H9 (cell line): Measurements from ENCODE around the gene HSD11B1L. TPM values are rescaled to one million over a fixed set of nuclear protein-coding genes. Genes with fewer than 3 reads are reported as not detected.

Experiments
- DNase-seq: peaks from one replicate; pipeline ENCODE4 v3.0.0-alpha.2; 2017
- H2AFZ ChIP-seq: one replicate; pipeline ENCODE4 v1.6.1; 2013; ENCODE audit warnings: mild to moderate bottlenecking, low read length, control low read depth, moderate library complexity
- H2AK5ac ChIP-seq: 2 replicates; pipeline ENCODE4 v1.6.1; 2013; ENCODE audit warnings: low read length, control low read depth, mixed read lengths; ENCODE audit not compliant: insufficient read length
- H2BK120ac ChIP-seq: one replicate; pipeline ENCODE4 v1.6.1; 2013; ENCODE audit warnings: low read depth, mild to moderate bottlenecking, low read length, control low read depth, inconsistent platforms; ENCODE audit not compliant: poor library complexity, severe bottlenecking
- H2BK12ac ChIP-seq: 2 replicates; pipeline ENCODE4 v1.6.1; 2013; ENCODE audit warnings: low read length, control low read depth, mixed read lengths, low read depth; ENCODE audit not compliant: insufficient read length
- H2BK15ac ChIP-seq: 2 replicates; pipeline ENCODE4 v1.6.1; 2013; ENCODE audit warnings: low read depth, low read length, control low read depth
- H2BK20ac ChIP-seq: one replicate; pipeline ENCODE4 v1.6.1; 2013; ENCODE audit warnings: low read depth, mild to moderate bottlenecking, low read length, control low read depth, inconsistent platforms; ENCODE audit not compliant: poor library complexity, severe bottlenecking
- H2BK5ac ChIP-seq: 2 replicates; pipeline ENCODE4 v1.6.1; 2013; ENCODE audit warnings: low read length, control low read depth, mixed read lengths; ENCODE audit not compliant: insufficient read length
- H3K14ac ChIP-seq: 2 replicates; pipeline ENCODE4 v1.6.1; 2013; ENCODE audit warnings: low read length, control low read depth; ENCODE audit not compliant: insufficient read depth
- H3K18ac ChIP-seq: 2 replicates; pipeline ENCODE4 v1.6.1; 2013; ENCODE audit warnings: low read depth, mild to moderate bottlenecking, mixed read lengths, low read length, control low read depth; ENCODE audit not compliant: insufficient read length
- H3K23ac ChIP-seq: 2 replicates; pipeline ENCODE4 v1.6.1; 2013; ENCODE audit warnings: low read length, control low read depth, mixed read lengths, low read depth; ENCODE audit not compliant: insufficient read length
- H3K23me2 ChIP-seq: 2 replicates; pipeline ENCODE4 v1.6.1; 2013; ENCODE audit warnings: low read depth, mild to moderate bottlenecking, mixed read lengths, low read length, control low read depth; ENCODE audit not compliant: insufficient read length, poor library complexity, severe bottlenecking
- H3K27ac ChIP-seq: 2 replicates; pipeline ENCODE4 v1.5.1; 2013; ENCODE audit warnings: low read length, control low read depth, mixed read lengths, low read depth; ENCODE audit not compliant: insufficient read length
- H3K27me3 ChIP-seq: 2 replicates; pipeline ENCODE4 v1.6.1; 2013; ENCODE audit warnings: low read length, control low read depth, inconsistent platforms; ENCODE audit not compliant: insufficient read depth
- H3K4ac ChIP-seq: 2 replicates; pipeline ENCODE4 v1.6.1; 2013; ENCODE audit warnings: low read depth, mild to moderate bottlenecking, control low read depth, inconsistent platforms, low read length, moderate library complexity
- H3K4me1 ChIP-seq: 2 replicates; pipeline ENCODE4 v1.6.1; 2013; ENCODE audit warnings: low read length, control low read depth, inconsistent platforms; ENCODE audit not compliant: insufficient read depth
- H3K4me2 ChIP-seq: 2 replicates; pipeline ENCODE4 v1.6.1; 2013; ENCODE audit warnings: low read length, control low read depth, mixed read lengths; ENCODE audit not compliant: insufficient read length, insufficient read depth
- H3K56ac ChIP-seq: 2 replicates; pipeline ENCODE4 v1.6.1; 2013; ENCODE audit warnings: low read depth, mild to moderate bottlenecking, mixed read lengths, low read length, control low read depth; ENCODE audit not compliant: insufficient read length
- H3K79me1 ChIP-seq: 2 replicates; pipeline ENCODE4 v1.6.1; 2013; ENCODE audit warnings: low read depth, mild to moderate bottlenecking, moderate library complexity, low read length, control low read depth, inconsistent platforms; ENCODE audit not compliant: insufficient read depth, poor library complexity, severe bottlenecking
- H3K79me2 ChIP-seq: 2 replicates; pipeline ENCODE4 v1.6.1; 2013; ENCODE audit warnings: low read length, control low read depth, inconsistent platforms; ENCODE audit not compliant: insufficient read depth
- H3K9ac ChIP-seq: 2 replicates; pipeline ENCODE4 v1.6.1; 2013; ENCODE audit warnings: low read length, control low read depth, mixed read lengths; ENCODE audit not compliant: insufficient read length; ENCODE audit errors: extremely low read depth
- H3K9me3 ChIP-seq: one replicate; pipeline ENCODE4 v1.6.1; 2013; ENCODE audit warnings: low read depth, low read length, inconsistent platforms; ENCODE audit not compliant: control insufficient read depth
- H3T11ph ChIP-seq: one replicate; pipeline ENCODE4 v1.6.1; 2013; ENCODE audit warnings: mild to moderate bottlenecking, low read length, control low read depth, inconsistent platforms
- H4K20me1 ChIP-seq: one replicate; pipeline ENCODE4 v1.6.1; 2013; ENCODE audit not compliant: control insufficient read depth, insufficient read length, insufficient read depth
- H4K5ac ChIP-seq: 2 replicates; pipeline ENCODE4 v1.6.1; 2013; ENCODE audit warnings: low read depth, mild to moderate bottlenecking, mixed read lengths, low read length, control low read depth; ENCODE audit not compliant: insufficient read length
- H4K8ac ChIP-seq: replicated peaks from 2 replicates; pipeline ENCODE4 v1.6.1; 2013; ENCODE audit warnings: low read length, control low read depth, mixed read lengths, low read depth; ENCODE audit not compliant: insufficient read length
- H4K91ac ChIP-seq: 2 replicates; pipeline ENCODE4 v1.6.1; 2013; ENCODE audit warnings: low read depth, mild to moderate bottlenecking, moderate library complexity, mixed read lengths, low read length, control low read depth; ENCODE audit not compliant: insufficient read length
- H3K27ac Mint-ChIP-seq, 3 experiments: 2 replicates in 2 of 3; 3 replicates in 1 of 3; pipeline ENCODE4 v1.8.0; 2020 to 2021; ENCODE audit warnings: mixed read lengths in 3 of 3, mild to moderate bottlenecking in 1 of 3, moderate library complexity in 1 of 3
- H3K27me3 Mint-ChIP-seq: 2 replicates; pipeline ENCODE4 v1.8.0; 2021; ENCODE audit warnings: low read depth, mild to moderate bottlenecking, moderate library complexity, mixed read lengths
- H3K36me3 Mint-ChIP-seq, 3 experiments: 2 replicates in 2 of 3; 3 replicates in 1 of 3; pipeline ENCODE4 v1.8.0; 2020 to 2021; ENCODE audit warnings: low read depth in 3 of 3, mixed read lengths in 3 of 3; ENCODE audit not compliant: insufficient read depth in 1 of 3
- H3K4me1 Mint-ChIP-seq, 2 experiments: 2 replicates each; pipeline ENCODE4 v1.8.0; 2020; ENCODE audit warnings: mixed read lengths in 2 of 2
- H3K4me3 Mint-ChIP-seq, 2 experiments: 2 replicates in 1 of 2; 3 replicates in 1 of 2; pipeline ENCODE4 v1.8.0; 2020 to 2021; ENCODE audit warnings: mild to moderate bottlenecking in 2 of 2, mixed read lengths in 2 of 2, moderate library complexity in 1 of 2
- H3K9me3 Mint-ChIP-seq, 2 experiments: 2 replicates in 1 of 2; 3 replicates in 1 of 2; pipeline ENCODE4 v1.8.0; 2020; ENCODE audit warnings: mild to moderate bottlenecking in 2 of 2, mixed read lengths in 2 of 2, moderate library complexity in 1 of 2
- WGBS: extraction: QIAGEN DNeasy Blood & Tissue Kit; methylation state at CpG from one replicate; pipeline ENCODE4 v1.1.7; 2013; ENCODE audit warnings: missing lambda C conversion rate, low lambda C conversion rate, mixed read lengths; ENCODE audit not compliant: insufficient read length; ENCODE audit errors: extremely low coverage; 5-methylcytosine and 5-hydroxymethylcytosine counted together
- total RNA-seq: library from RNA; stranded (reverse); gene quantifications from 2 replicates; pipeline ENCODE4 v1.2.1, GENCODE V29; 2021
- TF ChIP-seq, protein P1 (sequence below): fragments of 200-600 bp; sonication (generic); conservative IDR thresholded peaks from 3 replicates; pipeline ENCODE4 v1.8.0; 2021; ENCODE audit warnings: antibody characterized with exemption, mild to moderate bottlenecking

The HSD11B1L gene
- total RNA-seq, 1 experiment from 2014 or later: 9.3 TPM

DNA sequence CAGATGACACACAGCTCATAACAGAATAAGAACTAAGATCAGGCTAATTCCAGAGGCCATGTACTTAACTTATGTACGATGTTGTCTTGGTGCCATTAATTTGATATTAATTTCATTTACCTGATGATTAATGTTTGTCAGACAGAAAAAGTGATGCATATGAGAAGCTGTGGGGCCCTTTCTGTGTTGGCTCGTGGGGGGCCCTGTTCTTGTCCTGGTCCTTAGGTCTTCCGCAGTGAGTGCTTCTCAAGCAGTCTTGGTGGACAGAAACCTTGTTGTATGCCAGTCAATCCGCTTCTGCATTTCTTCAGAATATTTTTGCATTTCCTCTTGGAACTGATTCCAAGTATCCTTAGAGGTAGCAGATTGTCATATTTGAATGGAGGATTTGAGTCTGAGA, 37.8 kb upstream of the HSD11B1L start:
- H2BK20ac ChIP-seq: no peak overlapping the region
- no peak overlapping the region for H3T11ph ChIP-seq
- H3K9me3 ChIP-seq: no peaks in the 10 kb centered on the region
- H2BK5ac ChIP-seq: no peak overlapping the region
- H3K79me1 ChIP-seq: peaks cover 7% of the 10 kb centered on the region
- Mint-ChIP-seq H3K36me3 (peaks cover 38 to 77% (median 72%) of the 10 kb centered on the region in 3 experiments; a peak in 6 of 7 replicates), H3K27ac (no peak overlapping the region), H3K27me3 (no peaks in the 10 kb centered on the region), H3K4me1 (peaks cover 0 to 2% of the 10 kb centered on the region in 2 experiments; a peak in 2 of 4 replicates), H3K9me3 (no peaks in the 10 kb centered on the region), H3K4me3 (no peak overlapping the region)
- no peak overlapping the region for H4K91ac ChIP-seq
- H3K4ac ChIP-seq: no peak overlapping the region
- H3K14ac ChIP-seq: no peak overlapping the region
- H4K8ac ChIP-seq: no peak overlapping the region
- no peak overlapping the region for H2AK5ac ChIP-seq
- no peak overlapping the region for H2BK12ac ChIP-seq
- peaks cover 12% of the 10 kb centered on the region; the same call in 1 of the 2 replicates for H3K79me2 ChIP-seq
- no peaks in the 10 kb centered on the region for H3K27me3 ChIP-seq
- no CpG with 5 or more reads among the region's 4 CpGs for WGBS
- no peak overlapping the region for H2BK15ac ChIP-seq
- H3K18ac ChIP-seq: no peak overlapping the region
- H3K27ac ChIP-seq: no peak overlapping the region
- TF ChIP-seq, protein P1, sequence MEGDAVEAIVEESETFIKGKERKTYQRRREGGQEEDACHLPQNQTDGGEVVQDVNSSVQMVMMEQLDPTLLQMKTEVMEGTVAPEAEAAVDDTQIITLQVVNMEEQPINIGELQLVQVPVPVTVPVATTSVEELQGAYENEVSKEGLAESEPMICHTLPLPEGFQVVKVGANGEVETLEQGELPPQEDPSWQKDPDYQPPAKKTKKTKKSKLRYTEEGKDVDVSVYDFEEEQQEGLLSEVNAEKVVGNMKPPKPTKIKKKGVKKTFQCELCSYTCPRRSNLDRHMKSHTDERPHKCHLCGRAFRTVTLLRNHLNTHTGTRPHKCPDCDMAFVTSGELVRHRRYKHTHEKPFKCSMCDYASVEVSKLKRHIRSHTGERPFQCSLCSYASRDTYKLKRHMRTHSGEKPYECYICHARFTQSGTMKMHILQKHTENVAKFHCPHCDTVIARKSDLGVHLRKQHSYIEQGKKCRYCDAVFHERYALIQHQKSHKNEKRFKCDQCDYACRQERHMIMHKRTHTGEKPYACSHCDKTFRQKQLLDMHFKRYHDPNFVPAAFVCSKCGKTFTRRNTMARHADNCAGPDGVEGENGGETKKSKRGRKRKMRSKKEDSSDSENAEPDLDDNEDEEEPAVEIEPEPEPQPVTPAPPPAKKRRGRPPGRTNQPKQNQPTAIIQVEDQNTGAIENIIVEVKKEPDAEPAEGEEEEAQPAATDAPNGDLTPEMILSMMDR: no peak
- H3K9ac ChIP-seq: no peak overlapping the region
- H3K56ac ChIP-seq: no peak overlapping the region
- H4K5ac ChIP-seq: no peak overlapping the region
- H3K23me2 ChIP-seq: no peaks in the 10 kb centered on the region
- no peaks in the 10 kb centered on the region for H3K4me1 ChIP-seq
- no peak overlapping the region for H2BK120ac ChIP-seq
- no peak for DNase-seq
- H3K4me2 ChIP-seq: no peak overlapping the region
- no peak overlapping the region for H2AFZ ChIP-seq
- no peaks in the 10 kb centered on the region for H4K20me1 ChIP-seq
- H3K23ac ChIP-seq: no peak overlapping the region
